Measurements from ENCODE around the gene CBFA2T2. TPM values are rescaled to one million over a fixed set of nuclear protein-coding genes. Genes with fewer than 3 reads are reported as not detected.
"Not testable (repeated sequence)": the region's sequence is repeated elsewhere in the genome, so short reads cannot be mapped to it uniquely, and the experiment has no call there.

The CBFA2T2 gene
- total RNA-seq, 1 donor = 5.6 TPM

DNA sequence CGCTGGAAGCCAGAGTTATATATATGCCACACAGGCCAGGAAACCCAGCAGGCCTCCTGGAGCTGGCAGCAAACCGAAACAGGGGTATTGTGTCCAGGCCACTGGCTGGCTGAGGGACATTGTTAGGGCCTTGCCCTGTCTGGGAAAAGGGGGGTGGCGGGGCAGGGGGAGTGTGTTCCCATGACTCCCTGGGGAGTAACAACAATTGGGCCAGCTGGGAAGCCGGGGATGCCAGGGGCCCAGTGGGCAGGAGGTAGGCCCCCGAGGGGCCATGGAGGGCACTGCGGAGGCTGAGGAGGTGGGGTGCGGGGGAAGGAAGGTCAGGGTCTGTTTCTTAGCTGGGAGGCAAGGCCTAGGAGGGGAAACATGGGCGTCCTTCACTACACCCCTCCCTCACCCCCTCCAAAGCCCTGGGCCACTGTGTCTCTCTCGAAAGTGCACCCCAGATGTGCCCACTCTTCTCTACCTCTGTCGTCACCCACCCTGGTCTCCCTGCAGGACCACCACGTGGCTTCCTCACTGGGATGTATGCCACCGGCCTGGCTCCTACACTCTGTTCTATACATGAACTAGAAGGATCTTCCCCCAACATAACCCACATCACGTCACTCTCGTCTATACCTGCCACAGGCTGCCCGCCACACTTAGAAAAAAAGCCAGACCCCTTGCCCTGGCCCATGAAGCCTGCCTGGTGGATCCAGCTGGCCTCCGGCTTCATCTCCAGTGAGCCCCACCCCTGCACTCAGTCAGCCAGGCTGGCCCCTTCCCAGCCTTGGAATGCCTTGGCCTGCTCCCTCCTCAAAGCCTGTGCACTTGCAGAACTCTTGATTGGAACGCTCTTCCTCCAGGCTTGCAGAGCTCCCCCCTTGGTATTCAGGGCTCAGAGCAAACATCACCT is 204.1 kb downstream of the CBFA2T2 start:
- DNase-seq (ENCODE audit: low read depth) = no peak
- TF ChIP-seq, protein P1, sequence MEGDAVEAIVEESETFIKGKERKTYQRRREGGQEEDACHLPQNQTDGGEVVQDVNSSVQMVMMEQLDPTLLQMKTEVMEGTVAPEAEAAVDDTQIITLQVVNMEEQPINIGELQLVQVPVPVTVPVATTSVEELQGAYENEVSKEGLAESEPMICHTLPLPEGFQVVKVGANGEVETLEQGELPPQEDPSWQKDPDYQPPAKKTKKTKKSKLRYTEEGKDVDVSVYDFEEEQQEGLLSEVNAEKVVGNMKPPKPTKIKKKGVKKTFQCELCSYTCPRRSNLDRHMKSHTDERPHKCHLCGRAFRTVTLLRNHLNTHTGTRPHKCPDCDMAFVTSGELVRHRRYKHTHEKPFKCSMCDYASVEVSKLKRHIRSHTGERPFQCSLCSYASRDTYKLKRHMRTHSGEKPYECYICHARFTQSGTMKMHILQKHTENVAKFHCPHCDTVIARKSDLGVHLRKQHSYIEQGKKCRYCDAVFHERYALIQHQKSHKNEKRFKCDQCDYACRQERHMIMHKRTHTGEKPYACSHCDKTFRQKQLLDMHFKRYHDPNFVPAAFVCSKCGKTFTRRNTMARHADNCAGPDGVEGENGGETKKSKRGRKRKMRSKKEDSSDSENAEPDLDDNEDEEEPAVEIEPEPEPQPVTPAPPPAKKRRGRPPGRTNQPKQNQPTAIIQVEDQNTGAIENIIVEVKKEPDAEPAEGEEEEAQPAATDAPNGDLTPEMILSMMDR (IDR thresholded peaks at IDR 0.05; ENCODE audit: insufficient read depth, low read depth, low read length) = no peak
- H3K4me3 ChIP-seq (ENCODE audit: low read depth, low read length) = no peak overlapping the region

DNA sequence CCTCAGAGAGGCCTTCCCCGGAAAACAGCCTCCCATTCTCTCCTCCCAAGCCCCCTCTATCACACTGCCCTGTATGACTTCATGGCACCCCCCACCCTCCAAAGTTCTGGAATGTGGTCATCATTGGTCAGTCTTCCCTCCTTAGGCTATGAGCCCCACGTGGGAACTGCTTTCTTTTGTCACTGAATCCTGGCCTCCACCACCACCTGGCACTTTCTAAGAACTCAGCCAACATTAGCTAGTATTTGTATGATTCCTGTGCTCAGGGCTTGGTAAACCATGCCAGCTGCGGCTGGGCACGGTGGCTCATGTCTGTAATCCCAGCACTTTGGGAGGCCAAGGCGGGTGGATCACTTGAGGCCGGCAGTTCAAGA is 204.7 kb downstream of the CBFA2T2 start:
- no peak for DNase-seq (ENCODE audit: low read depth)
- TF ChIP-seq, protein P1 (IDR thresholded peaks at IDR 0.05; ENCODE audit: insufficient read depth, low read depth, low read length) = no peak
- H3K4me3 ChIP-seq (ENCODE audit: low read depth, low read length) = no peak overlapping the region

DNA sequence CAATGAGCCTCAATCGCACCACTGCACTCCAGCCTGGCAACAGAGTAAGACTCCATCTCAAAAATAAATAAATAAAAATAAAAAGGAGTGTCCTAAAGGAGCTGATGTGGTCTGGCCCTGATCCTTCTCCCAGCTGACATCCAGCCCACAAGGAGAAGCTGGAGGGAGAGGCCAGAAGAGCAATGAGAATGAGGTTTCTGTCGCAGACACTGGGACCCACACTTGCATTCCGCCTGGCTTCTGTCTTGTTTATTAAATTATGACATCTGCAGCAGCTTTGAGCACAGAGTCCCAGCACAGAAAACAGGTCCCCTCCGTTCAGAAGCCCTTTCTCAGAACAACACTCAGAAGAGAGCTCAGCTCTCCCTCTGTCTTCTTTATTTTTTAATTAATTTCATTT is 206.6 kb downstream of the CBFA2T2 start:
- TF ChIP-seq, protein P1 (IDR thresholded peaks at IDR 0.05; ENCODE audit: insufficient read depth, low read depth, low read length) = no peak
- no peak overlapping the region for H3K4me3 ChIP-seq (ENCODE audit: low read depth, low read length)
- no peak for DNase-seq (ENCODE audit: low read depth)

DNA sequence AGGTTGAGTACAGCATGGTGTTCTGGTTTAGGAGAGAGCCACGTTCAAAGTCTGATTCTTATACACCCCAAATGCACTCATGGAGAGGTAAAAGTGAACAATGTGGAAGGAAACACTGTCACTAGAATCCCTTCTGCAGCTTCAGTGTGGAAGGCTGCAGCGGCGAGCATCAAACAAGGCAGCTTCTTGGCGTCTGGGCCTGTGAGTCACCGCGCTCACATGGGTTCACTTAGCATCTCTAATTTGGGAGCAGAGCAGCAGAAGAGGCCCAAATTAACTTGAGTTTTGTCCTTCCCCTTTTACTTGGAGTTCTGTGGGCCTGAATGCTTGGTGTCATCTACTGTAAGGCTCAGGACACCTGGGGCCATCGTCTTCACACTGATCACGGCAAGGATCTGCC is 207.2 kb downstream of the CBFA2T2 start:
- peak; percentile 56 for DNase-seq (ENCODE audit: low read depth)
- no peak overlapping the region for H3K4me3 ChIP-seq (ENCODE audit: low read depth, low read length)
- TF ChIP-seq, protein P1 (IDR thresholded peaks at IDR 0.05; ENCODE audit: insufficient read depth, low read depth, low read length) = no peak

DNA sequence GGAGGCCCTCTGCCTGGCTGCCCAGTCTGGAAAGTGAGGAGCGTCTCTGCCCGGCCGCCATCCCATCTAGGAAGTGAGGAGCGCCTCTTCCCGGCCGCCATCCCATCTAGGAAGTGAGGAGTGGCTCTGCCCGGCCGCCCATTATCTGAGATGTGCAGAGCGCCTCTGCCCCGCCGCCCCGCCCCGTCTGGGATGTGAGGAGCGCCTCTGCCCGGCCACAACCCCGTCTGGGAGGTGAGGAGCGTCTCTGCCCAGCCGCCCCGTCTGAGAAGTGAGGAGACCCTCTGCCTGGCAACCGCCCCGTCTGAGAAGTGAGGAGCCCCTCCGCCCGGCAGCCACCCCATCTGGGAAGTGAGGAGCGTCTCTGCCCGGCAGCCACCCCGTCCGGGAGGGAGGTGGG is 209.1 kb downstream of the CBFA2T2 start:
- DNase-seq (ENCODE audit: low read depth); H3K4me3 ChIP-seq (ENCODE audit: low read depth, low read length): not testable (repeated sequence)

Other genes starting within 250 kb of the CBFA2T2 start
- not detected in 2 replicates for gene BPIFB1, start 206.9 kb upstream of the CBFA2T2 start, total RNA-seq
- 19.3 and 22.5 TPM in 2 replicates for gene CDK5RAP1, start 88.6 kb upstream of the CBFA2T2 start, total RNA-seq
- gene SNTA1, start 46.3 kb upstream of the CBFA2T2 start, total RNA-seq = 6.0 and 20.3 TPM in 2 replicates
- under 0.01 and 0.32 TPM in 2 replicates for gene C20orf144, start 172.2 kb downstream of the CBFA2T2 start, total RNA-seq
- 1.7 and 2.6 TPM in 2 replicates for gene ACTL10, start 176.8 kb downstream of the CBFA2T2 start, total RNA-seq
- gene NECAB3, start 184.3 kb downstream of the CBFA2T2 start, total RNA-seq = 22.0 and 23.8 TPM in 2 replicates
- 7.1 and 7.3 TPM in 2 replicates for gene E2F1, start 196.3 kb downstream of the CBFA2T2 start, total RNA-seq
- 3.9 and 5.2 TPM in 2 replicates for gene PXMP4, start 230.2 kb downstream of the CBFA2T2 start, total RNA-seq
- gene ZNF341, start 241.9 kb downstream of the CBFA2T2 start, total RNA-seq = 0.64 and 1.3 TPM in 2 replicates

Measured in fibroblast of villous mesenchyme (primary cell).